Retina (tissue), 1 donor: ENCODE results near the gene CAMTA1.
"Not testable (repeated sequence)": the region's sequence is repeated elsewhere in the genome, so short reads cannot be mapped to it uniquely, and the experiment has no call there.

ENCODE experiments used
- DNase-seq: peaks from one replicate; pipeline ENCODE4 v3.0.0-alpha.2; 2016

The CAMTA1 gene

GRCh38 chr1:7300893-7301663 lies 515.8 kb downstream of the CAMTA1 start:
- DNase-seq = peak; percentile 46

- peak; percentile 49 for DNase-seq
These were observed 516.4 kb downstream of the CAMTA1 start for GRCh38 chr1:7301664-7301981.

DNA sequence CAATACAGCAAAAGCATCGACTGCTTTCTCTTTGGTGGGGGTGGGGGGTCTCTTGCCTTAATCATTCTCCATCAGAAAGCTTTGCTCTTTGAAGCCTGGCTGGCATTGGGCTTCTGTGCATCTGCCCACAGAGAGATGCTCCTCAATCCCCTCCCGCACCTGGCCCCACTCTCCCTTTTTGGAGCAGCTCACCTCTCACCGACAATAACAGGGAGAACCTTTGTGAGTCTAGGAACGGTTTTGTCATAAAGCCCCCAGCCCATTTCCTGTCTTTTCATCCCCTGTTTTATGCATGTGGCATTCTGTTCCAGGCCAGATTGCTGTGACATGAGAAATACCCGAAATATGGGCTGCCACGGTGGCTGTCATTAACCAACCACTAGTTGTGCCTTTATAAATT lies 516.9 kb downstream of the CAMTA1 start:
- no peak for DNase-seq

DNA sequence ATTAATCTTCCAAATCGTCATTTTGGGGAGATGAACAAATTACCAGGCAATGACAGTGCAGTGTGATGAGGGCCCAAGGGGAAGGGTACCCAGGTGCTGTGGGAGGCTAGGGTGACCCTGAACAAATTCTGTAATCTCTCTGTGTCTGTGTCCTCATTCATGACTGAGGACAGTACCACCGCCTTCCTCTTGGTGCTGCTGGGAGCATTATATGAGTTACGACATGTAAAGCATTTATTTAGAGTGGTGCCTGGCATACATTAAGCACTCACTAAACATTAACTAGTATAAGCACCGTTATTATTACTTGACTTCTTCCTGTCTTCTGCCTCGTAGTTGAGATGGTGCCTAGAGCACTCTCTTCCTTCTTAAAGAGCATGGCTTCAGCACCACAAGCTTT lies 517.6 kb downstream of the CAMTA1 start:
- no peak for DNase-seq

GRCh38 chr1:7303554-7304317 lies 518.5 kb downstream of the CAMTA1 start:
- DNase-seq = no peak

- no peak for DNase-seq
These were observed 527.9 kb downstream of the CAMTA1 start for GRCh38 chr1:7313081-7313546.

DNA sequence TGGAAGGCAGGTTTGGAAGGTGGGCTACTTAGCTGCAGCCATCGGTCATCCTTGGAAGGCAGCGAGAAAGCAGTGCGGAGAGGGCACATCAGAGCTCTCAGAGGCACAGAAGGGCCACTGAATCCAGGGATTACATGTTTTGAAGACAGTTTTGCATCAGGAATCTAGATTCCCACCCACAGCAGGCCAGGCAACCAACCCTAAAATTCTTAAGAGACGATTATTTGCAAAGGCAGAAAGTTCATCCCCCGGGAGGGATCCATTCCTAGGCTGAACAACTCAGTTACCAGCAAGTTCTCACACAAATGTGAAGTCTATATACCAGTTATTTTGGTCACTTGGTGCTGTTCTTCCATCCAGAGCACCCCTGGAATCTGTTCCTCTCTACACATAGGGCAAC lies 528.6 kb downstream of the CAMTA1 start:
- DNase-seq = no peak

DNA sequence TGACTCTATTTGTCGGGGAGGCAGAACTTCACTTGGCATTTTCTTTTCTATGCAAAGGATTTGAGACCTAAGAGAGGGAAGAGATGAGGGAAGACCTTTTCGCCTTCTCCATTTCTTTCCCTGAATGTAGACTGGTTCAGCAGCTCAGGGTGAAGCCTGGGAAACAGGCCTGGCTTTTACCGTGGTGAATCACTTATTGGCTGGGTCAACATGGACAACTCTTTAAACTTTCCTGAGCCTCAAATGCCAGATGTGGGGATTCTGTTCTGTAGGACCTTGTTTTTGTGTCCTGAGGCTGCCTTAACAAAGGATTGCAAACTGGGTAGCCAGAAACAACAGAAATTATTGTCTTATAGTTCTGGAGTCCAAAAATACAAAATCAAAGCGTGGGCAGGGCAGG lies 530.1 kb downstream of the CAMTA1 start:
- DNase-seq = no peak

DNA sequence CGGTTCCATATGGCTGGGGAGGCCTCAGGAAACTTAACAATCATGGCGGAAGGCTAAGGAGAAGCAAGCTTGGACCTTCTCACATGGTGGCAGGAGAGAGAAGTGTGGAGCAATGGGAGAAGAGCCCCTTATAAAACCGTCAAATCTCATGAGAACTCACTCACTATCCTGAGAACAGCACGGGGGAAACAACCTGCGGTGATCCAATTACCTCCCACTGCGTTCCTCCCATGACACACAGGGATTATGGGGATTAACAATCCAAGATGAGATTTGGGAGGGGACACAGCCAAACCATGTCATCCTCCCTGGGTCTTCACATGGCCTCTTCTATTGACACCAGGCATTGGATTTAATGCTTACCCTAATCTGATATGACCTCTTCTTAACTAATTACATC lies 530.7 kb downstream of the CAMTA1 start:
- DNase-seq = no peak

GRCh38 chr1:7317888-7318287 lies 532.6 kb downstream of the CAMTA1 start:
- no peak for DNase-seq

- no peak for DNase-seq
These were observed 533.9 kb downstream of the CAMTA1 start for GRCh38 chr1:7319196-7319595.

- no peak for DNase-seq
These were observed 535.4 kb downstream of the CAMTA1 start for GRCh38 chr1:7320661-7321060.

GRCh38 chr1:7322283-7322785 lies 537.1 kb downstream of the CAMTA1 start:
- no peak for DNase-seq

GRCh38 chr1:7322912-7323311 lies 537.7 kb downstream of the CAMTA1 start:
- DNase-seq = no peak

GRCh38 chr1:7325254-7325653 lies 540.0 kb downstream of the CAMTA1 start:
- no peak for DNase-seq

DNA sequence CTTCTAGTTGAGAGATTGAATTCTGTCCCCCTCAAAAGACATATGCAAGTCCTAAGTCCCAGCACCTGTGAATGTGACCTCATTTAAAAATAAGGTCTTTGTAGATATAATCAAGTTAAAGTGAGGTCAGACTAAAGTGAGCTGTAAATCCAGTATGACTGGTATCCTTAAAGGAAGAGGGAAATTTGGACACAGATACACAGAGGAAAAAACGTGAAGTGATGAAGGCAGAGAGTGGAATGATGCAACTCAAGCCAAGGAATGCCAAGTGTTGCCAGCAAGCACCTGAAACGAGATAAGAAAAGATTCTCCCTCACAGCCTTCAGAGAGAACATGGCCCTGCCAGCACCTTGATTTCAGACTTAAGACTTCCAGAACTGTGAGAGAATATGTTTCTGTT lies 541.1 kb downstream of the CAMTA1 start:
- DNase-seq = no peak

DNA sequence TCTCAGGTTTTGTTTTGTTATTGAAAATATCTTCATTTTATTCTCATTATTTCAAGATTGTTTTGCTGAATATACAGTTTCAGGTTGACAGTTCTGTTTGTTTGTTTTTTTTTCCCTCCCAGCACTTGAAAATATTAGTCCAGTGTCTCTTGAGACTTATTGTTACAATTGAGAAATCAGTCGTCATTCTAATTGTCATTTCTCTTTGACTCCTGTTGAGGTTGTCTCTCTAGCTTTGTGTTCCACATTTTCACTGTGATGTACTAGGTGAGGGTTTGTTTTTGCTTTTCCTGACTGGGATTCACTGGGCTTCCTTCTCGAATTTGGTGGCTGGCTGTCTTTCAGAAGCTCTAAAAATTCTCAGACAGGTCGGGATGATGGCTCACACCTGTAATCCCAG lies 542.6 kb downstream of the CAMTA1 start:
- DNase-seq = no peak

DNA sequence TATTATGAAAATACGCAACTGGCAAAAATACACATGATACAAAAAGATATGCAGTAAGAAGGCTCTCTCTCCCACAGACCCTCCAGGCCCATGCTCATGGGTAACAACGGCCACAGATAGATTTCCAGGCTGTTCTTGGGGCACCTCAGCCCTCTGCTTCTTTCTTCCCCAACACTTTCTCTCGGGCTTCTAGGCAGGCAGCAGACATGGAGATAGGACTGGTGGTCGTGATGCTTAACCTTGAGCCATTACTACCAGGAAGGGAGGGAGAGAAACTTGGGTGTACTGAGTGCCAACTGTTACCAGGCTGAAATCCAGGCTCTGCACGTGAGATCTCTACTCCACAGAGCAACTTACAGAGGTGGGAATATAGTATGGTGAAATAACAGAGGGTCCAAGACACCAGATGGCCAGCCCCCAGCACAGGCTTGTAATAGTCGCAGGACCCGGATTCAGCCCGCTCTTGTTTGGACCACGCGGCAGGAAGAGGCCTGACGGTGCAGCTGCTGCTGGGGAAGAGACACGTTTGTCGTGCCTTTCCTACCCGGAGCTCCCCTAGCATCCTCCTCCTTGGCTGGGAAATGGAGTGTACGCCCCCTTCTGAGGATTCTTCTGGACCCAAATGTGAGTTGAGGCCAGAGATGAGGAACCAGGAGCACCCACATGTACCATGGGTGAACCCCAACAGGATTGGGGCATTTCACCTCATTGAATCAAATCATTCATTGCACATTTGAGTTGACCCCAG lies 544.8 kb downstream of the CAMTA1 start:
- DNase-seq = no peak

DNA sequence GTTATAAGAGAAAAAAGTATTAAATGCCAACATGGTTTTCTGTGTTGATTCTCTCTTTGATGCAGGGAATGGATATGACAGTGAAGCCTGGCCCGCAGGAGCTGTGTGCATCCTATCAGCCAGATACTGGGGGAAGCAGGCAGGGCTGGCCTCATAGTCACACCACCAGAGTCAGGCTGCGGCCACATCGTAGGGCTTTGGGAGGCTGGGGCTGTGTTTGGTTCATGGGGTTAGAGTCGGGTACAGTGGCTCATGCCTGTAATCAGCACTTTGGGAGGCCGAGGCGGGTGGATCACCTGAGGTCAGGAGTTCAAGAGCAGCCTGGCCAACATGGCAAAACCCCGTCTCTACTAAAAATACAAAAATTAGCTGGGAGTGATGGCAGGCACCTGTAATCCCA lies 545.5 kb downstream of the CAMTA1 start:
- not testable (repeated sequence) for DNase-seq

DNA sequence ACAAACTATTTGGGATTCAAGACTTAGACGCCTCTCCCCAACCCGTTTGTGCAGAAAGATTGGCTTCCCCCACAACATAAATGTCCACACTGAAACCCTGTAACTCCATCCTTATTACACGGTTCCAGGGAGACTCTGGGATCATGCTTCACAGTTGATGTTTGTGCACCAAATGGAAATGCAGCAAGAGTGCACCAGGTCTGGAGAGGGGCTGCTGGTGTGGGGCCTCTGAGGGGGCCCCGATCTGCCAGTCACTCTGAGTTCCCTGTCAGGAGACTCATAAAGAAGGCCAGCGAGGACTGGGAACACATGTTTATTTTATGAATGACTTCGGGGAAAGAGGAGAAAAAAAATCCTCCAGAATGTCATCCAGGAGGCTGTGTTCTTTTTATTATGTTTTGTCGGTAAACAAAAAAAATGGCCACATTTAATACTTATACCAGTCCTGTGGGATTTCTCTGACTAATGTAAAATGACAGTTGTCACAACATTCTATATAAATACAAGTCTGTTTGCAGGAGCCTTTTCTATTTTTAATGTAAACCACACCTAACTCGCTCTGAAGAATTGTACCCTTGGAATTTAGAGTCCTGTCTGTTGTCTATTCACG lies 546.8 kb downstream of the CAMTA1 start:
- DNase-seq = peak; percentile 50

GRCh38 chr1:7333094-7333493 lies 547.8 kb downstream of the CAMTA1 start:
- DNase-seq = no peak

- no peak for DNase-seq
These were observed 548.4 kb downstream of the CAMTA1 start for GRCh38 chr1:7333620-7334019.

DNA sequence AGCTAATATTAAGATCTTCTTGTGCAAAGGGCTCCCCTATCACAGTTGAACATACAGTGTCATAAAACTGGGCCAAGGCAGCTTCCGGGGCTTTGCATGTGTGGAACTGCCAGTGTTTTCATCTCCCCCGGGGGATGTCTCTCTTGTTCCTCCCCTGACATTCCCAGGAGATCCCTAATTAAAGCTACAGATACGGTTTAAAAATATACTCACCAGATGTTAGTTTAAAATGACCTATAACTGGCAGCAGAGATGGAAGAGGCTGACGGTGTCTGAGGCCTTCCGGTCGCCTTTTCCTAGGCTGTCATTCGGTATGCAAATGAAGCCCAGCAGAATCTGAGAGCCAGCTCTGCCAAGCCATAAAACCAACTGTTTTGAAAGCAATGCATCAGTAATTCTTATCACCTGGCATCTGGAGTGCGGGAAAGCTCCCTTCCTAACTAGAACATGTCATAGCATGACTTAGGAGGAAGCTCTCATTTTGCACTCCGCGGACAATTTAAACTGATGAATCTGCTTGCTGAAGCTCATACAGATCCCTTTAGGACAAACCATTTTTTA lies 549.3 kb downstream of the CAMTA1 start:
- no peak for DNase-seq
